Middle frontal gyrus (tissue), 1 donor: ENCODE results near the gene JAKMIP1.
"Not testable (repeated sequence)": the region's sequence is repeated elsewhere in the genome, so short reads cannot be mapped to it uniquely, and the experiment has no call there.

Experiments
- DNase-seq: peaks from one replicate; pipeline ENCODE4 v3.0.0-alpha.2; 2015; ENCODE audit warnings: low spot score; ENCODE audit errors: extremely low spot score

JAKMIP1 gene

GRCh38 chr4:6018331-6018730 lies 182.0 kb downstream of the JAKMIP1 start, which contains the start of gene C4orf50:
Gene C4orf50, minus strand, starts transcription at chr4:6018431.
- DNase-seq = no peak

- DNase-seq = no peak
Observed at GRCh38 chr4:6017800-6018199, 182.5 kb downstream of the JAKMIP1 start.

GRCh38 chr4:6017030-6017429 lies 183.3 kb downstream of the JAKMIP1 start:
- no peak for DNase-seq

GRCh38 chr4:6013564-6013963 lies 186.8 kb downstream of the JAKMIP1 start:
- no peak for DNase-seq

- no peak for DNase-seq
Observed at GRCh38 chr4:6012200-6012599, 188.1 kb downstream of the JAKMIP1 start.

- DNase-seq = no peak
Observed at GRCh38 chr4:6011686-6012085, 188.7 kb downstream of the JAKMIP1 start.

- DNase-seq = no peak
Observed at GRCh38 chr4:6011271-6011671, 189.1 kb downstream of the JAKMIP1 start.

- no peak for DNase-seq
Observed at GRCh38 chr4:6010789-6011188, 189.6 kb downstream of the JAKMIP1 start.

- DNase-seq = no peak
Observed at GRCh38 chr4:6009452-6009851, 190.9 kb downstream of the JAKMIP1 start.

GRCh38 chr4:6008766-6009385 lies 191.5 kb downstream of the JAKMIP1 start:
- DNase-seq = no peak

- no peak for DNase-seq
Observed at GRCh38 chr4:6008092-6008551, 192.2 kb downstream of the JAKMIP1 start.

- DNase-seq = no peak
Observed at GRCh38 chr4:6005175-6005574, 195.2 kb downstream of the JAKMIP1 start.

GRCh38 chr4:6003485-6003884 lies 196.9 kb downstream of the JAKMIP1 start:
- DNase-seq = not testable (repeated sequence)

GRCh38 chr4:6002926-6003325 lies 197.4 kb downstream of the JAKMIP1 start:
- DNase-seq = no peak

GRCh38 chr4:6002492-6002833 lies 197.9 kb downstream of the JAKMIP1 start:
- no peak for DNase-seq

GRCh38 chr4:6001680-6002491 lies 198.5 kb downstream of the JAKMIP1 start:
- DNase-seq = no peak

GRCh38 chr4:5999830-6000365 lies 200.5 kb downstream of the JAKMIP1 start:
- DNase-seq = no peak

GRCh38 chr4:5999356-5999755 lies 201.0 kb downstream of the JAKMIP1 start:
- DNase-seq = no peak

GRCh38 chr4:5998333-5998936 lies 201.9 kb downstream of the JAKMIP1 start:
- DNase-seq = peak; percentile 40

GRCh38 chr4:5996641-5997040 lies 203.7 kb downstream of the JAKMIP1 start:
- DNase-seq = no peak

- DNase-seq = no peak
Observed at GRCh38 chr4:5995901-5996623, 204.3 kb downstream of the JAKMIP1 start.
